Measurements from ENCODE around the gene OR10H2.

OR10H2 gene

DNA sequence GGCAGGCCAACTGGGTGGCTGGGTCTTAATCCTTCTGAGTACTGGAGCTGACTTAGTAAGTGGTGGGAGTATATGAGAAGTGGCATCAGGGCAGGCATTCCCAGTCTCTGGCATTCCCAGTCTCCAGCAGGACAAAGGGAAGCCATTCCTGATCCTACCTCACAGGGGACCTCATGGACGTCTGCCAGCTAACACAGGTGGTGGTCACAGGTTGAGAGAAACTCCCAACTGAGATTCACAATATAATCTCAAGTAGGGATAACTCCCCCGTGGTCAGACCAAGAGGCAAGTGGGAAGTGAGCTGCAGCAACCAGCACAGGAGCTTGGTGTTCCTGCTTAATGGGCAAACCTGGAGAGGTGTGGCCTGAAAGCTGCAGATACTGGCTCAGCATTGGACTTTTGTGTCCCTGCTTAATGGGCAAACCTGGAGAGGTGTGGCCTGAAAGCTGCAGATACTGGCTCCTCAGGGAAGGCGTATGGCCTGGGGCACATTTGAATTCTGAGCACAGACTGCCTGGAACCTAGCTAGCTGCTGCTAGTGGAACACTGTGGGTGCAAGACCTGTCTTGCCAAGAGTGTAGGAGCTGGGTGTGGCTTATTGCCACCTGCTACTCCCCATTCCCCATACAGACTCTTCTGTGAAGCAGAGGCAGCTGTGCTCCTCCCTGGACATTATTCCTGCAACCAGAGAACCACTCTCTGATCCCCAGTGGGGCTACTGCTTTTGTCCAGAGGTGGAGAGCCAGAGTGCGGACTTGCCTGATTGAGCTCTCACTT is 25.9 kb upstream of the OR10H2 start:
- Histone ChIP-seq H3K27me3 (ENCODE audit: insufficient read depth, low read length, poor library complexity, severe bottlenecking) (no peaks in the 10 kb centered on the region), H3K4me3 (ENCODE audit: low read length, poor library complexity, severe bottlenecking) (no peak overlapping the region), H3K9ac (ENCODE audit: low read depth, low read length, poor library complexity, severe bottlenecking) (no peak overlapping the region), H3K4me1 (ENCODE audit: insufficient read depth, low read length, poor library complexity, severe bottlenecking) (peaks cover 5% of the 10 kb centered on the region), H3K9me3 (ENCODE audit: insufficient read depth, low read depth, low read length) (no peaks in the 10 kb centered on the region), H2AFZ (ENCODE audit: low read length) (no peak overlapping the region), H3K36me3 (ENCODE audit: insufficient read depth, low read length) (no peaks in the 10 kb centered on the region), H3K79me2 (ENCODE audit: insufficient read depth, low read length) (no peaks in the 10 kb centered on the region), H3K4me2 (ENCODE audit: low read depth, low read length, poor library complexity, severe bottlenecking) (no peak overlapping the region), H3K9me2 (replicated peaks; ENCODE audit: low read depth, low read length) (no peaks in the 10 kb centered on the region), H4K20me1 (ENCODE audit: insufficient read depth, low read length, poor library complexity, severe bottlenecking) (no peaks in the 10 kb centered on the region), H3F3A (ENCODE audit: low read depth) (no peaks in the 10 kb centered on the region)
- TF ChIP-seq EZH2phosphoT487 (IDR thresholded peaks at IDR 0.05; ENCODE audit: borderline replicate concordance), result no peak
- TF ChIP-seq, protein P1, sequence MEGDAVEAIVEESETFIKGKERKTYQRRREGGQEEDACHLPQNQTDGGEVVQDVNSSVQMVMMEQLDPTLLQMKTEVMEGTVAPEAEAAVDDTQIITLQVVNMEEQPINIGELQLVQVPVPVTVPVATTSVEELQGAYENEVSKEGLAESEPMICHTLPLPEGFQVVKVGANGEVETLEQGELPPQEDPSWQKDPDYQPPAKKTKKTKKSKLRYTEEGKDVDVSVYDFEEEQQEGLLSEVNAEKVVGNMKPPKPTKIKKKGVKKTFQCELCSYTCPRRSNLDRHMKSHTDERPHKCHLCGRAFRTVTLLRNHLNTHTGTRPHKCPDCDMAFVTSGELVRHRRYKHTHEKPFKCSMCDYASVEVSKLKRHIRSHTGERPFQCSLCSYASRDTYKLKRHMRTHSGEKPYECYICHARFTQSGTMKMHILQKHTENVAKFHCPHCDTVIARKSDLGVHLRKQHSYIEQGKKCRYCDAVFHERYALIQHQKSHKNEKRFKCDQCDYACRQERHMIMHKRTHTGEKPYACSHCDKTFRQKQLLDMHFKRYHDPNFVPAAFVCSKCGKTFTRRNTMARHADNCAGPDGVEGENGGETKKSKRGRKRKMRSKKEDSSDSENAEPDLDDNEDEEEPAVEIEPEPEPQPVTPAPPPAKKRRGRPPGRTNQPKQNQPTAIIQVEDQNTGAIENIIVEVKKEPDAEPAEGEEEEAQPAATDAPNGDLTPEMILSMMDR (conservative IDR thresholded peaks at IDR 0.05; ENCODE audit: low read length), result no peak

GRCh38 chr19:15702534-15702930 is 25.3 kb upstream of the OR10H2 start:
- Histone ChIP-seq H4K20me1 (ENCODE audit: insufficient read depth, low read length, poor library complexity, severe bottlenecking) (no peaks in the 10 kb centered on the region), H3K4me1 (ENCODE audit: insufficient read depth, low read length, poor library complexity, severe bottlenecking) (peaks cover 5% of the 10 kb centered on the region), H3F3A (ENCODE audit: low read depth) (no peaks in the 10 kb centered on the region), H2AFZ (ENCODE audit: low read length) (no peak overlapping the region), H3K4me2 (ENCODE audit: low read depth, low read length, poor library complexity, severe bottlenecking) (peak overlapping the region; percentile 22), H3K4me3 (ENCODE audit: low read length, poor library complexity, severe bottlenecking) (no peak overlapping the region), H3K36me3 (ENCODE audit: insufficient read depth, low read length) (no peaks in the 10 kb centered on the region), H3K79me2 (ENCODE audit: insufficient read depth, low read length) (no peaks in the 10 kb centered on the region), H3K9ac (ENCODE audit: low read depth, low read length, poor library complexity, severe bottlenecking) (no peak overlapping the region), H3K9me2 (replicated peaks; ENCODE audit: low read depth, low read length) (no peaks in the 10 kb centered on the region), H3K9me3 (ENCODE audit: insufficient read depth, low read depth, low read length) (no peaks in the 10 kb centered on the region), H3K27me3 (ENCODE audit: insufficient read depth, low read length, poor library complexity, severe bottlenecking) (no peaks in the 10 kb centered on the region)
- TF ChIP-seq, protein P1 (conservative IDR thresholded peaks at IDR 0.05; ENCODE audit: low read length), result peak; percentile 56
- no peak for TF ChIP-seq EZH2phosphoT487 (IDR thresholded peaks at IDR 0.05; ENCODE audit: borderline replicate concordance)

- H4K20me1 ChIP-seq (ENCODE audit: insufficient read depth, low read length, poor library complexity, severe bottlenecking), result no peaks in the 10 kb centered on the region
- no peaks in the 10 kb centered on the region for H3K27me3 ChIP-seq (ENCODE audit: insufficient read depth, low read length, poor library complexity, severe bottlenecking)
- H3K9ac ChIP-seq (ENCODE audit: low read depth, low read length, poor library complexity, severe bottlenecking), result no peak overlapping the region
- H3K4me2 ChIP-seq (ENCODE audit: low read depth, low read length, poor library complexity, severe bottlenecking), result no peak overlapping the region
- H3K36me3 ChIP-seq (ENCODE audit: insufficient read depth, low read length), result no peaks in the 10 kb centered on the region
- no peaks in the 10 kb centered on the region for H3K4me1 ChIP-seq (ENCODE audit: insufficient read depth, low read length, poor library complexity, severe bottlenecking)
- no peak for TF ChIP-seq EZH2phosphoT487 (IDR thresholded peaks at IDR 0.05; ENCODE audit: borderline replicate concordance)
- TF ChIP-seq, protein P1 (conservative IDR thresholded peaks at IDR 0.05; ENCODE audit: low read length), result no peak
- H3F3A ChIP-seq (ENCODE audit: low read depth), result no peaks in the 10 kb centered on the region
- H3K79me2 ChIP-seq (ENCODE audit: insufficient read depth, low read length), result no peaks in the 10 kb centered on the region
- no peak overlapping the region for H2AFZ ChIP-seq (ENCODE audit: low read length)
- H3K4me3 ChIP-seq (ENCODE audit: low read length, poor library complexity, severe bottlenecking), result no peak overlapping the region
- no peaks in the 10 kb centered on the region for H3K9me3 ChIP-seq (ENCODE audit: insufficient read depth, low read depth, low read length)
- no peaks in the 10 kb centered on the region for H3K9me2 ChIP-seq (replicated peaks; ENCODE audit: low read depth, low read length)
Observed at GRCh38 chr19:15714638-15715037, 13.2 kb upstream of the OR10H2 start.

All from Loucy (cell line).